ENCODE measurements around the gene ABCA13. TPM values are rescaled to one million over a fixed set of nuclear protein-coding genes. Genes with fewer than 3 reads are reported as not detected.

The ABCA13 gene
- total and polyA plus RNA-seq, 2 of the 4 experiments (the other 2 are of a cell fraction): under 0.01 to 0.07 TPM

GRCh38 chr7:48165157-48165556 lies 6.1 kb upstream of the ABCA13 start:
- intact Hi-C loops (cut with micrococcal nuclease) (no loop called here), dilution Hi-C loops (cut with HindIII; ENCODE audit: low sequenced_read_pairs, unreplicated experiment) (no loop called here), in situ Hi-C loops (cut with MboI; ENCODE audit: low sequenced_read_pairs) (no loop called here)
- Histone ChIP-seq H3K14ac (replicated peaks; ENCODE audit: low read depth, low read length) (no peak overlapping the region), H2AK5ac (ENCODE audit: low read depth, low read length) (no peak overlapping the region), H3K9ac (ENCODE audit: low read depth, low read length) (no peak overlapping the region), H3K27ac (ENCODE audit: insufficient read depth, low read length) (no peak overlapping the region), H2AK9ac (replicated peaks; ENCODE audit: low read depth, low read length, poor library complexity) (no peak overlapping the region), H3K36me3 (ENCODE audit: control insufficient read depth, insufficient read depth, low read length) (no peaks in the 10 kb centered on the region), H3K4me1 (ENCODE audit: control insufficient read depth, insufficient read depth, low read length) (no peaks in the 10 kb centered on the region), H3K23ac (ENCODE audit: low read depth, low read length) (no peak overlapping the region), H3K4me2 (ENCODE audit: low read depth, low read length) (no peak overlapping the region), H2BK15ac (ENCODE audit: low read depth, low read length) (no peak overlapping the region), H3K27me3 (ENCODE audit: control insufficient read depth, insufficient read depth, low read length) (peaks cover 2% of the 10 kb centered on the region; the same call in 1 of the 2 replicates), H3K56ac (ENCODE audit: extremely low read depth, insufficient read depth, low read length) (no peak overlapping the region), H2BK20ac (ENCODE audit: low read depth, low read length) (no peak overlapping the region), H3K4me3 (ENCODE audit: insufficient read depth, low read depth, low read length) (no peak overlapping the region), H3K4ac (ENCODE audit: low read depth, low read length) (no peak overlapping the region), H2BK5ac (ENCODE audit: low read depth, low read length, poor library complexity, severe bottlenecking) (no peak overlapping the region), H2AFZ (replicated peaks; ENCODE audit: low read length, poor library complexity) (no peak overlapping the region), H4K91ac (ENCODE audit: insufficient read depth, low read depth, low read length) (no peak overlapping the region), H3K79me1 (ENCODE audit: low read depth in 1 of 2, low read length in 2 of 2) (no peaks in the 10 kb centered on the region), H4K8ac (ENCODE audit: low read depth in 2 of 2, low read length in 2 of 2) (no peak overlapping the region), H2BK120ac (ENCODE audit: low read depth, low read length) (no peak overlapping the region), H3K18ac (ENCODE audit: low read depth, low read length) (no peak overlapping the region), H3K9me1 (ENCODE audit: insufficient read depth, low read length) (no peaks in the 10 kb centered on the region), H4K20me1 (ENCODE audit: insufficient read depth, low read length) (no peaks in the 10 kb centered on the region), H4K5ac (ENCODE audit: low read depth, low read length) (no peak overlapping the region), H3K9me3 (ENCODE audit: control insufficient read depth, insufficient read depth, low read length) (peaks cover 4% of the 10 kb centered on the region; the same call in 1 of the 2 replicates)
- TF ChIP-seq MAFK (IDR thresholded peaks at IDR 0.05; ENCODE audit: low read depth, low read length): peak; percentile 67
- no peak for TF ChIP-seq CEBPB (IDR thresholded peaks at IDR 0.05; ENCODE audit: low read depth, low read length)
- WGBS, 2 experiments (ENCODE audit: extremely low coverage in 2 of 2, insufficient read length in 1 of 2): no CpG with 5 or more reads among the region's 2 CpGs
- BruUV-seq (replicated peaks): no TSS peak
- no peak for ATAC-seq (ENCODE audit: low read depth)
- CTCF ChIA-PET: interaction anchor here (1.4 kb wide), 1 partner anchor 10 kb away, joined by 7 read pairs; no protein-coding TSS in a partner anchor
- POLR2A ChIA-PET (ENCODE audit: unreplicated experiment): no interaction called here
- no peak for DNase-seq
